ENCODE data around the gene RNASE11. TPM values are rescaled to one million over a fixed set of nuclear protein-coding genes. Genes with fewer than 3 reads are reported as not detected.
A peak's percentile ranks its signal among the peaks of the same experiment; 100 is the strongest.

RNASE11 gene
- total and polyA plus RNA-seq, 9 of the 15 experiments (the other 6 are each of a cell fraction or from before 2014, with no cell fraction given), result 0.16 to 0.29 (median 0.22) TPM; not detected in 6

DNA sequence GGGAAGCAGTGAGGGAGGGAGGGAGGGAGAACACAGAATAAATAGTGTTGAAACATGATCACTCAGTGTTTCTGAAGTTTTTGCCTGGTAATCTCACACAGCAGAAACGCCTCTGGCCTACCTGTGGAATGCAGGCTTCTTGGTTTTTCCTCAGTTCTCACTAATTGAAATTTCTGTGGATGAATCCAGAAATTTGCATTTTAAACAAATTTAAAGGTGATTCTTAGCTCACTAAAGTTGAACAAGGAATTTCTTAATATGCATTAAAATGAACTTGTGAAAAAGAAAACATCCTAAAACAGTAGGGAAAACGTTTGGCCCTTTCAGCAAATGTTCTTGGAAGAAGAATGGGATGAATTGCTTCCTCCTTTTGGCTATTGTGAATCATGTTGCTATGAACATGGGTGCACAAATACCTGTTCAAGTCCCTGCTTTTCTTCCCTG lies 28.3 kb downstream of the RNASE11 start:
- DNase-seq (ENCODE audit: extremely low read depth in 1 of 4, low spot score in 3 of 4) (peak in 1 of 4 experiments; percentile 23), FAIRE-seq (peak; percentile 35), ATAC-seq (peak; percentile 62; the same call in 2 of the 3 replicates)
- WGBS (ENCODE audit: insufficient coverage, low coverage, missing lambda C conversion rate), result 6% methylated on average over 2 of the region's 2 CpGs
- H3K9ac ChIP-seq (ENCODE audit: insufficient read depth in 1 of 2, low read depth in 2 of 2, low read length in 2 of 2), result no peak overlapping the region
- TF ChIP-seq RBBP5 (IDR thresholded peaks at IDR 0.05; ENCODE audit: borderline replicate concordance, insufficient read depth, low read length, poor library complexity, severe bottlenecking), result no peak
- no peak for TF ChIP-seq MEF2D (tag; conservative IDR thresholded peaks at IDR 0.05; ENCODE audit: low read depth)
- TF ChIP-seq ZNF583 (CRISPR knock-in tag; IDR thresholded peaks at IDR 0.05), result no peak
- no peak overlapping the region for H3K4me2 ChIP-seq (ENCODE audit: insufficient read depth, low read length)
- ChIA-PET POLR2A (no interaction called here), CTCF (ENCODE audit: low intra/inter-chr PET ratio) (no interaction called here)
- BruUV-seq (replicated peaks), result no TSS peak
- in situ Hi-C loops (cut with MboI), result no loop called here
- H3K79me2 ChIP-seq (ENCODE audit: control insufficient read depth, insufficient read depth, low read length), result no peaks in the 10 kb centered on the region
- H2AFZ ChIP-seq (ENCODE audit: low read depth, low read length), result peak overlapping the region; percentile 57
- H3K4me1 ChIP-seq (replicated peaks in 1 of 2; ENCODE audit: control insufficient read depth in 2 of 2, insufficient read depth in 2 of 2, low read length in 2 of 2), result peaks cover 0 to 24% of the 10 kb centered on the region in 2 experiments; a peak in 3 of 5 replicates
- no peaks in the 10 kb centered on the region for H3K36me3 ChIP-seq (ENCODE audit: control insufficient read depth, insufficient read depth, low read length)
- H3K27ac ChIP-seq (ENCODE audit: extremely low read depth, low read depth, low read length), result no peak overlapping the region
- H4K20me1 ChIP-seq (replicated peaks; ENCODE audit: control insufficient read depth, insufficient read depth, low read length), result no peaks in the 10 kb centered on the region
- H3K27me3 ChIP-seq (ENCODE audit: control insufficient read depth in 2 of 2, insufficient read depth in 2 of 2, low read length in 2 of 2), result no peaks in the 10 kb centered on the region
- H3K9me1 ChIP-seq (ENCODE audit: control insufficient read depth, insufficient read depth, low read length), result no peaks in the 10 kb centered on the region
- H3K4me3 ChIP-seq, result no peak overlapping the region
- H3K9me3 ChIP-seq (replicated peaks; ENCODE audit: control insufficient read depth, insufficient read depth, low read depth, low read length), result no peaks in the 10 kb centered on the region
- intact Hi-C loops (cut with micrococcal nuclease), result no loop called here

DNA sequence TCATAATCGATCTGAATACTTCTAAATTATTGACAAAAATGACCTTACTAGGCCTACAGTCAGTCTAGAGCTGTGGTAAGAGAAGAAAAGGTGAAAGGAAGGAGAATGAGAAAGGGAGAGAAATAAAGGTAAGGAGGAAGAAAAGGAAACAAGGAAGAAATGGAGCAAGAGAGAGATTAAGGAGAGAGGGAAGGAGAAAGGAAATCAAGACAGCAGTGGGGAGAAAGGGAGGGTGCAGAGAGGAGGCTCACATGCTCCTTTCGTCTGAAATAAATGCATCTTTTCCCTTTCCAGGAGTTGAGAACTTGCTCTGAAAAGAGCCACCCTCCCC lies 30.6 kb downstream of the RNASE11 start:
- no peak overlapping the region for H3K9ac ChIP-seq (ENCODE audit: insufficient read depth in 1 of 2, low read depth in 2 of 2, low read length in 2 of 2)
- intact Hi-C loops (cut with micrococcal nuclease), result no loop called here
- peak; percentile 39; the same call in 1 of the 3 replicates for ATAC-seq
- TF ChIP-seq SOX6 (IDR thresholded peaks at IDR 0.05), result no peak
- TF ChIP-seq CTBP1 (IDR thresholded peaks at IDR 0.05; ENCODE audit: borderline replicate concordance), result no peak
- 0 out of 2 replicates have a peak, but pooled peaks have one; percentile 30 for TF ChIP-seq DPF2 (IDR thresholded peaks at IDR 0.05)
- TF ChIP-seq, protein P1, sequence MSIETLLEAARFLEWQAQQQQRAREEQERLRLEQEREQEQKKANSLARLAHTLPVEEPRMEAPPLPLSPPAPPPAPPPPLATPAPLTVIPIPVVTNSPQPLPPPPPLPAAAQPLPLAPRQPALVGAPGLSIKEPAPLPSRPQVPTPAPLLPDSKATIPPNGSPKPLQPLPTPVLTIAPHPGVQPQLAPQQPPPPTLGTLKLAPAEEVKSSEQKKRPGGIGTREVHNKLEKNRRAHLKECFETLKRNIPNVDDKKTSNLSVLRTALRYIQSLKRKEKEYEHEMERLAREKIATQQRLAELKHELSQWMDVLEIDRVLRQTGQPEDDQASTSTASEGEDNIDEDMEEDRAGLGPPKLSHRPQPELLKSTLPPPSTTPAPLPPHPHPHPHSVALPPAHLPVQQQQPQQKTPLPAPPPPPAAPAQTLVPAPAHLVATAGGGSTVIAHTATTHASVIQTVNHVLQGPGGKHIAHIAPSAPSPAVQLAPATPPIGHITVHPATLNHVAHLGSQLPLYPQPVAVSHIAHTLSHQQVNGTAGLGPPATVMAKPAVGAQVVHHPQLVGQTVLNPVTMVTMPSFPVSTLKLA (conservative IDR thresholded peaks at IDR 0.05), result 0 out of 4 replicates have a peak, but pooled peaks of 1 of the 2 experiments have one; percentile 26
- no peak for TF ChIP-seq ZNF184 (CRISPR knock-in tag; IDR thresholded peaks at IDR 0.05)
- TF ChIP-seq, protein P2, sequence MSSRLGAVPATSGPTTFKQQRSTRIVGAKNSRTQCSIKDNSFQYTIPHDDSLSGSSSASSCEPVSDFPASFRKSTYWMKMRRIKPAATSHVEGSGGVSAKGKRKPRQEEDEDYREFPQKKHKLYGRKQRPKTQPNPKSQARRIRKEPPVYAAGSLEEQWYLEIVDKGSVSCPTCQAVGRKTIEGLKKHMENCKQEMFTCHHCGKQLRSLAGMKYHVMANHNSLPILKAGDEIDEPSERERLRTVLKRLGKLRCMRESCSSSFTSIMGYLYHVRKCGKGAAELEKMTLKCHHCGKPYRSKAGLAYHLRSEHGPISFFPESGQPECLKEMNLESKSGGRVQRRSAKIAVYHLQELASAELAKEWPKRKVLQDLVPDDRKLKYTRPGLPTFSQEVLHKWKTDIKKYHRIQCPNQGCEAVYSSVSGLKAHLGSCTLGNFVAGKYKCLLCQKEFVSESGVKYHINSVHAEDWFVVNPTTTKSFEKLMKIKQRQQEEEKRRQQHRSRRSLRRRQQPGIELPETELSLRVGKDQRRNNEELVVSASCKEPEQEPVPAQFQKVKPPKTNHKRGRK (tag; IDR thresholded peaks at IDR 0.05), result peak; percentile 86
- TF ChIP-seq, protein P3, sequence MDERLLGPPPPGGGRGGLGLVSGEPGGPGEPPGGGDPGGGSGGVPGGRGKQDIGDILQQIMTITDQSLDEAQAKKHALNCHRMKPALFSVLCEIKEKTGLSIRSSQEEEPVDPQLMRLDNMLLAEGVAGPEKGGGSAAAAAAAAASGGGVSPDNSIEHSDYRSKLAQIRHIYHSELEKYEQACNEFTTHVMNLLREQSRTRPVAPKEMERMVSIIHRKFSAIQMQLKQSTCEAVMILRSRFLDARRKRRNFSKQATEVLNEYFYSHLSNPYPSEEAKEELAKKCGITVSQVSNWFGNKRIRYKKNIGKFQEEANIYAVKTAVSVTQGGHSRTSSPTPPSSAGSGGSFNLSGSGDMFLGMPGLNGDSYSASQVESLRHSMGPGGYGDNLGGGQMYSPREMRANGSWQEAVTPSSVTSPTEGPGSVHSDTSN (CRISPR knock-in tag; IDR thresholded peaks at IDR 0.05; ENCODE audit: low read depth), result no peak
- TF ChIP-seq, protein P3 (tag; conservative IDR thresholded peaks at IDR 0.05; ENCODE audit: low read depth), result no peak

More for the DNA sequence above, 30.6 kb downstream of the RNASE11 start:
- in situ Hi-C loops (cut with MboI), result no loop called here
- WGBS (ENCODE audit: insufficient coverage, low coverage, missing lambda C conversion rate), result 23% methylated on average over 2 of the region's 2 CpGs
- no peaks in the 10 kb centered on the region for H3K9me1 ChIP-seq (ENCODE audit: control insufficient read depth, insufficient read depth, low read length)
- no peak overlapping the region for H3K27ac ChIP-seq (ENCODE audit: extremely low read depth, low read depth, low read length)
- POLR2A ChIA-PET, result interaction anchor here (0.6 to 0.9 kb wide), 2 partner anchors 10 to 266 kb away, joined by 3 read pairs; no protein-coding TSS in a partner anchor
- H4K20me1 ChIP-seq (replicated peaks; ENCODE audit: control insufficient read depth, insufficient read depth, low read length), result no peaks in the 10 kb centered on the region
- H3K27me3 ChIP-seq (ENCODE audit: control insufficient read depth in 2 of 2, insufficient read depth in 2 of 2, low read length in 2 of 2), result no peaks in the 10 kb centered on the region
- H3K4me3 ChIP-seq, result no peak overlapping the region
- no peaks in the 10 kb centered on the region for H3K79me2 ChIP-seq (ENCODE audit: control insufficient read depth, insufficient read depth, low read length)
- no peak for DNase-seq (ENCODE audit: extremely low read depth in 1 of 4, low spot score in 3 of 4)
- H2AFZ ChIP-seq (ENCODE audit: low read depth, low read length), result peak overlapping the region; percentile 56
- no peaks in the 10 kb centered on the region for H3K9me3 ChIP-seq (replicated peaks; ENCODE audit: control insufficient read depth, insufficient read depth, low read depth, low read length)
- 0 out of 2 replicates have a peak overlapping the region, but pooled peaks have one; percentile 7 for H3K4me2 ChIP-seq (ENCODE audit: insufficient read depth, low read length)
- no peaks in the 10 kb centered on the region for H3K36me3 ChIP-seq (ENCODE audit: control insufficient read depth, insufficient read depth, low read length)
- peaks cover 0 to 18% of the 10 kb centered on the region in 2 experiments; a peak in 3 of 5 replicates for H3K4me1 ChIP-seq (replicated peaks in 1 of 2; ENCODE audit: control insufficient read depth in 2 of 2, insufficient read depth in 2 of 2, low read length in 2 of 2)
- CTCF ChIA-PET (ENCODE audit: low intra/inter-chr PET ratio), result no interaction called here
- FAIRE-seq, result no peak
- BruUV-seq (replicated peaks), result no TSS peak

All from K562 (cell line).